Neural cell (in vitro differentiated cells): ENCODE measurements around the gene ATP5PD.

Source experiments
- CTCF ChIP-seq: fragments of 450-650 bp; IDR thresholded peaks from 2 replicates; pipeline ENCODE4 v1.5.1; 2014; ENCODE audit warnings: antibody characterized with exemption, mild to moderate bottlenecking, moderate library complexity; ENCODE audit not compliant: poor library complexity, severe bottlenecking
- EZH2 ChIP-seq: fragments of 200-600, 300-800 bp; shearing (Covaris generic), sonication (generic); IDR thresholded peaks from 2 replicates; pipeline ENCODE4 v1.6.1; 2014; ENCODE audit warnings: antibody characterized with exemption, low read length, borderline replicate concordance, mild to moderate bottlenecking; ENCODE audit not compliant: insufficient read depth, poor library complexity, severe bottlenecking

- TF ChIP-seq CTCF: no peak
- no peak for TF ChIP-seq EZH2
Observed at GRCh38 chr17:75068750-75069149, 22.0 kb upstream of the ATP5PD start.
